Measurements from ENCODE around the gene SP6. TPM values are rescaled to one million over a fixed set of nuclear protein-coding genes. Genes with fewer than 3 reads are reported as not detected.

Gene SP6
- total RNA-seq, 1 donor from 2014 or later = 4.7 TPM

DNA sequence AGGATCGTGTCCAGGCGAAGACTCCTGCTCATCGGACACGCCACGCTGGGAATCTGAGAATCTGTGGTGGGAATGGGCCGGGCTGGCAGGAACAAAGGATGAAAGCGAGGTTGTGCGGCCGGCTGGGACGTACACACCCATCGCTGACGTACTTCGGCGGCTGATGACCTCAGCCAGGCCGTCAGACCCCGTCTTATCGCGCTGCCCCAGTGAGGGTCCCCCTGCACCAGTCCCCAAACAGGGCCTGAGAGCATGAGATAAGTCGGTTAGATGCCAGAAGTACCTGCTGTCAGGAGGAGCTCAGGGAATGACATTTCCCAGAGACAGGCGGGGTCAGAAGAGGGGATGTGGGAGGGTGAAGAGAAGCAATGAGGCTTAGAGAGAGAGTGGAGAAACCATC is 16.0 kb upstream of the SP6 start:
- H3K9me3 ChIP-seq = no peaks in the 10 kb centered on the region
- DNase-seq = no peak
- peaks cover 8% of the 10 kb centered on the region for H3K4me1 ChIP-seq
- no peak overlapping the region for H3K4me3 ChIP-seq
- no peaks in the 10 kb centered on the region for H3K36me3 ChIP-seq
- no peak for ATAC-seq
- TF ChIP-seq, protein P1, sequence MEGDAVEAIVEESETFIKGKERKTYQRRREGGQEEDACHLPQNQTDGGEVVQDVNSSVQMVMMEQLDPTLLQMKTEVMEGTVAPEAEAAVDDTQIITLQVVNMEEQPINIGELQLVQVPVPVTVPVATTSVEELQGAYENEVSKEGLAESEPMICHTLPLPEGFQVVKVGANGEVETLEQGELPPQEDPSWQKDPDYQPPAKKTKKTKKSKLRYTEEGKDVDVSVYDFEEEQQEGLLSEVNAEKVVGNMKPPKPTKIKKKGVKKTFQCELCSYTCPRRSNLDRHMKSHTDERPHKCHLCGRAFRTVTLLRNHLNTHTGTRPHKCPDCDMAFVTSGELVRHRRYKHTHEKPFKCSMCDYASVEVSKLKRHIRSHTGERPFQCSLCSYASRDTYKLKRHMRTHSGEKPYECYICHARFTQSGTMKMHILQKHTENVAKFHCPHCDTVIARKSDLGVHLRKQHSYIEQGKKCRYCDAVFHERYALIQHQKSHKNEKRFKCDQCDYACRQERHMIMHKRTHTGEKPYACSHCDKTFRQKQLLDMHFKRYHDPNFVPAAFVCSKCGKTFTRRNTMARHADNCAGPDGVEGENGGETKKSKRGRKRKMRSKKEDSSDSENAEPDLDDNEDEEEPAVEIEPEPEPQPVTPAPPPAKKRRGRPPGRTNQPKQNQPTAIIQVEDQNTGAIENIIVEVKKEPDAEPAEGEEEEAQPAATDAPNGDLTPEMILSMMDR (IDR thresholded peaks at IDR 0.05) = no peak
- intact Hi-C loops (cut with DNase I) = no loop called here
- H3K27ac ChIP-seq = no peak overlapping the region
- peaks cover 5% of the 10 kb centered on the region for H3K27me3 ChIP-seq (ENCODE audit: low read depth)

DNA sequence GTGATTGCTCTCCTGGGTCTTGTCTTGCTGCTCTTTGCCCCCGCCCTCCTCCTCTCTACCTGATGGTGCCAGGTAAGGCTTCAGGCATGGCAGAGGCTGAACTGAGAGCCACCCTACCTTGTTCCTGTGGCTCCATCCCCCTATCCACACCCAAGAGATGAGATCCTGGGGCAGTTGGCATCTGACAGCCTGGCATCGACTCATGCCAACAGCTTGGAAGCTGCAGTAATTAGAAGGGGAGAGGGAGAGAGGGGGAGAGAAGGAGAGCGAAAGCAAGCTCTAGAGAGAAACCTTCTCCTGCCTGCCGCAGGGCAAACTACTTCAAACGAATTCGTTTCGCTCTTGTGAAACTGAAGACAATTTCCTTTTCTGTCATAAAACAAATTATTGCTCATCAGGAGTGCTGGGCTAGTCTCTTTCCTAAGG is 13.8 kb upstream of the SP6 start:
- peaks cover 8% of the 10 kb centered on the region for H3K4me1 ChIP-seq
- H3K36me3 ChIP-seq = no peaks in the 10 kb centered on the region
- no peaks in the 10 kb centered on the region for H3K9me3 ChIP-seq
- ATAC-seq (no peak), DNase-seq (no peak)
- H3K27ac ChIP-seq = no peak overlapping the region
- TF ChIP-seq, protein P1 (IDR thresholded peaks at IDR 0.05) = no peak
- intact Hi-C loops (cut with DNase I) = no loop called here
- no peak overlapping the region for H3K4me3 ChIP-seq
- H3K27me3 ChIP-seq (ENCODE audit: low read depth) = no peaks in the 10 kb centered on the region

DNA sequence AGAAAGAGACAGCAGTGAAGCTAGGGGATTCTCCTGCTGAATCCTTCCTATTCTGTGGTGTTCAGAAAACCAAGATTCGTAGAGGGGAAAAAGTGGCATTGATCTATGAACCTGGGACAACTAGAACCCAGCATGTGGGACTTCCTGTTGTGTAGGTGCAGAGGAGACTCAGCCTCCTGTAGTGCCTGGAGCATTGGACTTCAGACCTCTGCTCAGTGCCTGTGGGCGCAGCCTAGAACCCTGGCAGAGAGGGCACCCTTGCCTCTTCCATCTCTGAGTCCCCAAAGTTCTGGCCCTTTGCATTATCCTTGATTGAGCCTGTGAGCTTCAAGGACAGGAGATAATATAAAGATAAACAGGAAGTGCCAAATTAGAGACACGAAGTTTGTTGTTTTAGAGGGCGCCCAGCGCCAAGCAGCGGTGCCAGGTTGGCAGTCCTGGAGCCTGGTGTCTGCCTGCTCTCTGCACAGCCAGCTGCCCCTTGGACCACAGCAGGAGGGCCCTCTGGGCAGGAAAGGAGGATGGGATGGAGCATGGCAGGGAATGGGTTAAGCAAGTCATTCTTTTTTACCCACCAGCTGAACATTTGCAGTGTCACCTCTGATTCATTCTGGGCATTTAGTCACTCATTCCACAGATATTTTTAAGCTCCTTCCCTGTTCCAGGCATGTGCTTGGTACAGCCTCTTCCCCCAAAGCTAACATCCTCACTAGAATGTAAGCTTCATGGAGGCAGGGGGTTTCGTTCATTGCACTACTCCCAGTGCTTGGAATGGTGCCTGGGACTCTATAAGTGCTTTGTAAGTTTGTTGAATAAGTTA is 11.9 kb upstream of the SP6 start:
- TF ChIP-seq, protein P1 (IDR thresholded peaks at IDR 0.05) = no peak
- H3K4me1 ChIP-seq = peaks cover 8% of the 10 kb centered on the region
- H3K27ac ChIP-seq = no peak overlapping the region
- DNase-seq (no peak), ATAC-seq (peak in 1 of 2 donors; percentile 7)
- no peak overlapping the region for H3K4me3 ChIP-seq
- intact Hi-C loops (cut with DNase I) = no loop called here
- H3K9me3 ChIP-seq = no peaks in the 10 kb centered on the region
- no peaks in the 10 kb centered on the region for H3K36me3 ChIP-seq
- H3K27me3 ChIP-seq (ENCODE audit: low read depth) = no peaks in the 10 kb centered on the region

DNA sequence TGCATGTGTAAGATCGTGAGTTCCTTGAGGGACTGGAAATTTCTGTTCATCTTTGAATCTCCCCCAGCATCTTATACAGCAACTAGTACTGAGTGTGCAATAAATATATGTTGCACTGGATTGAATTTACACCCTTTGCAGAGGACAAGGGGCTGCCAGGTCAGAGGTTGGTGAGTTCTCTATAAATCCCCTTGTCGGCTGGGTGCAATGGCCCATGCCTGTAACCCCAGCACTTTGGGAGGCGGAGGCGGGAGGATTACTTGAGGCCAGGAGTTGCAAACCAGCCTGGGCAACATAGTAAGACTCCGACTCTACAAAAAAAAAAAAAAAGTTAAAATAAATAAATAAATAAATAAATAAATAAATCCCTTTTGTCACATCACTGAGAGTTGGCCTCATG is 9.4 kb upstream of the SP6 start:
- H3K27me3 ChIP-seq (ENCODE audit: low read depth) = peaks cover 4% of the 10 kb centered on the region
- TF ChIP-seq, protein P1 (IDR thresholded peaks at IDR 0.05) = no peak

DNA sequence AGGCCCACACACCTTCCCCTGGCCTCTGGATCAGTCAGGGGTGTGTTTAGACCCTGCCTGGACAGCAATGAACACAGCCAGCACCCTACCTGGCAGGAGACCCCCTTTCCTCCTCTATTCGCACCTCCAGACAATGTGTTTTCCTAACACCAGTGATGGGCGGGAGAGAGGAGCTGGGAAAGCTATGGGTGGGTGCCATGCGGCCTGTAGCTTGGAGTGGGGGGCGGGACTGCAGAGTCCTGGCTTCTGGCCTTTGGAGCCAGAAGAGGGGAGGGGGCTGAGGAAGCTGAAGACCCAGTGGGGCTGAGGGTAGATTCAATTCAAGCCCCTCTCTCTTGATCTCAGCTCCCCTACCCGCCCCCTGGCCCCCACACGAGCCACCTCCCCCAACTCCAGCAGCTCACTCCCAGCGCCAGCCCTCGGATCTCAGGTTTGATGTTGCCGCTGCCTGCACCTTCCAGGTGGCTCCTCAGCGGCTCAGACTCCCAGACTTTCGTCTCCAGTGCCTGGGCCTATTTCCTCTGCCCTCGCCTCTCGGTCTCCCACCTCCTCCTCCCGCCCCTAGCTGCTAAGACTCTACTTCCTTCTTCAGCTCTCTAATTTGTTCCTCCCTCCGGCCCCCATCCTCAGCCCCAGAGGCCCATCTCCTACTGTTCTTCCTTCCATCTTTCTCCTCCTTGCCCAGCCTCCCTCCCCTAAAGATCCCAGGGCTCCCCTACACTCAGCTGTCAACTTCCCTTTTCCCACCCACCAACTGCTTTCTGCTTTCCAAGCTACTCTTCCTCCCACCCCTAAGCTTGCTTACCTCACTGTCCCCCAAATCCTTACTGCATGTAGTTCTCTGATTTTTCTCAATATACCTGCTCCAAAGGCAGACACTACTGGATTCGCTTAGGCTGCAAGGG is 6.8 kb upstream of the SP6 start:
- peaks cover 28% of the 10 kb centered on the region for H3K27me3 ChIP-seq (ENCODE audit: low read depth)
- no peak for DNase-seq
- no peaks in the 10 kb centered on the region for H3K36me3 ChIP-seq
- H3K4me3 ChIP-seq = no peak overlapping the region
- no peak for ATAC-seq
- H3K27ac ChIP-seq = no peak overlapping the region
- intact Hi-C loops (cut with DNase I) = no loop called here
- TF ChIP-seq, protein P1 (IDR thresholded peaks at IDR 0.05) = no peak
- H3K9me3 ChIP-seq = no peaks in the 10 kb centered on the region
- H3K4me1 ChIP-seq = peaks cover 5% of the 10 kb centered on the region

More for the DNA sequence above, 9.4 kb upstream of the SP6 start:
- DNase-seq (no peak), ATAC-seq (no peak)
- Histone ChIP-seq H3K9me3 (no peaks in the 10 kb centered on the region), H3K4me3 (no peak overlapping the region), H3K36me3 (no peaks in the 10 kb centered on the region), H3K4me1 (peaks cover 8% of the 10 kb centered on the region), H3K27ac (no peak overlapping the region)
- intact Hi-C loops (cut with DNase I) = no loop called here
